ENCODE results near the gene KCNQ1. TPM values are rescaled to one million over a fixed set of nuclear protein-coding genes. Genes with fewer than 3 reads are reported as not detected.

Gene KCNQ1
- total and polyA plus RNA-seq, 8 donors: 7.1 to 37.7 (median 9.9) TPM

- no peaks in the 10 kb centered on the region for H3K36me3 ChIP-seq
- no peaks in the 10 kb centered on the region for H3K9me3 ChIP-seq
- H3K4me3 ChIP-seq: no peak overlapping the region
- H3K27ac ChIP-seq: no peak overlapping the region
- DNase-seq (peak in 1 of 4 donors; percentile 34), ATAC-seq (no peak)
- TF ChIP-seq CTCF (IDR thresholded peaks at IDR 0.05): no peak
- no peaks in the 10 kb centered on the region for H3K27me3 ChIP-seq
- peaks cover 7 to 19% of the 10 kb centered on the region in 2 donors for H3K4me1 ChIP-seq
- intact Hi-C loops (cut with DNase I): no loop called here
Measured at GRCh38 chr11:2704896-2705606, 260.2 kb downstream of the KCNQ1 start.

GRCh38 chr11:2706321-2706720, 261.5 kb downstream of the KCNQ1 start:
- intact Hi-C loops (cut with DNase I): no loop called here
- ATAC-seq (no peak), DNase-seq (no peak)
- peaks cover 0 to 5% of the 10 kb centered on the region in 2 donors for H3K9me3 ChIP-seq
- no peaks in the 10 kb centered on the region for H3K27me3 ChIP-seq
- H3K4me3 ChIP-seq: no peak overlapping the region
- no peaks in the 10 kb centered on the region for H3K36me3 ChIP-seq
- H3K27ac ChIP-seq: no peak overlapping the region
- peaks cover 7 to 11% of the 10 kb centered on the region in 2 donors for H3K4me1 ChIP-seq
- no peak for TF ChIP-seq CTCF (IDR thresholded peaks at IDR 0.05)

GRCh38 chr11:2707736-2708135, 262.9 kb downstream of the KCNQ1 start:
- H3K36me3 ChIP-seq: no peaks in the 10 kb centered on the region
- intact Hi-C loops (cut with DNase I): no loop called here
- DNase-seq (peak in 1 of 4 donors; percentile 25), ATAC-seq (no peak)
- no peak for TF ChIP-seq CTCF (IDR thresholded peaks at IDR 0.05)
- H3K4me1 ChIP-seq: peaks cover 7 to 11% of the 10 kb centered on the region in 2 donors
- peaks cover 0 to 5% of the 10 kb centered on the region in 2 donors for H3K9me3 ChIP-seq
- H3K27me3 ChIP-seq: no peaks in the 10 kb centered on the region
- H3K4me3 ChIP-seq: no peak overlapping the region
- no peak overlapping the region for H3K27ac ChIP-seq

- peaks cover 7 to 11% of the 10 kb centered on the region in 2 donors for H3K4me1 ChIP-seq
- H3K36me3 ChIP-seq: no peaks in the 10 kb centered on the region
Measured at GRCh38 chr11:2708151-2708581, 263.4 kb downstream of the KCNQ1 start.

More at GRCh38 chr11:2708151-2708581, 263.4 kb downstream of the KCNQ1 start:
- H3K4me3 ChIP-seq: no peak overlapping the region
- peak overlapping the region in 1 of 2 donors; percentile 51 for H3K27ac ChIP-seq
- DNase-seq: peak in 2 of 4 donors; percentile 61 to 75
- H3K9me3 ChIP-seq: peaks cover 0 to 5% of the 10 kb centered on the region in 2 donors
- peak; percentile 9 for ATAC-seq
- no peaks in the 10 kb centered on the region for H3K27me3 ChIP-seq
- TF ChIP-seq CTCF (IDR thresholded peaks at IDR 0.05): no peak
- intact Hi-C loops (cut with DNase I): no loop called here
